HEK293 (cell line): ENCODE measurements around the gene C19orf12.
A peak's percentile ranks its signal among the peaks of the same experiment; 100 is the strongest.

ENCODE experiments used
- CTCF ChIA-PET: fragments of 350-600 bp; formaldehyde crosslinking; extraction: SDS; loops from one replicate; lab custom pipeline; 2021; ENCODE audit warnings: antibody characterized with exemption; lab: Yijun Ruan, JAX
- POLR2A ChIA-PET: fragments of 300-600 bp; formaldehyde crosslinking; extraction: SDS; loops from one replicate; lab custom pipeline; 2020; ENCODE audit warnings: antibody characterized with exemption, inconsistent platforms; lab: Yijun Ruan, JAX
- H3K27ac ChIP-seq: fragments of 200-500 bp; sonication (Bioruptor generic); 2 replicates; pipeline ENCODE4 v1.5.1; 2014; ENCODE audit warnings: low read depth, low read length, control low read depth, inconsistent platforms; ENCODE audit errors: extremely low read depth
- H3K36me3 ChIP-seq, 2 experiments: fragments of 200-500 bp in 1 of 2; sonication (Bioruptor generic) in 1 of 2; 1 replicate in 1 of 2; 2 replicates in 1 of 2; pipeline ENCODE4 v1.5.1; 2014 to 2017; ENCODE audit warnings: inconsistent platforms in 2 of 2, low read length in 2 of 2; ENCODE audit not compliant: control insufficient read depth in 2 of 2, insufficient read depth in 1 of 2
- H3K4me1 ChIP-seq: fragments of 200-500 bp; sonication (Bioruptor generic); 2 replicates; pipeline ENCODE4 v1.5.1; 2014; ENCODE audit warnings: mild to moderate bottlenecking, low read length, inconsistent platforms; ENCODE audit not compliant: control insufficient read depth, insufficient read depth
- H3K4me3 ChIP-seq: 2 replicates; pipeline ENCODE4 v1.5.1; 2011; ENCODE audit warnings: low read depth, mild to moderate bottlenecking, control low read depth, low read length, moderate library complexity
- H3K9me3 ChIP-seq: fragments of 200-500 bp; sonication (Bioruptor generic); 2 replicates; pipeline ENCODE4 v1.5.1; 2014; ENCODE audit warnings: low read depth, low read length, inconsistent platforms; ENCODE audit not compliant: control insufficient read depth, insufficient read depth
- FEZF1 ChIP-seq: fragments of 450-650 bp; formaldehyde crosslinking; IDR thresholded peaks from 2 replicates; pipeline ENCODE4 v1.5.1; 2016; ENCODE audit warnings: missing biosample characterization, missing genetic modification characterization
- KLF7 ChIP-seq: fragments of 450-650 bp; formaldehyde crosslinking; IDR thresholded peaks from 2 replicates; pipeline ENCODE4 v1.5.1; 2016; ENCODE audit warnings: missing biosample characterization, missing genetic modification characterization, borderline replicate concordance
- KLF9 ChIP-seq: fragments of 450-650 bp; formaldehyde crosslinking; IDR thresholded peaks from 2 replicates; pipeline ENCODE4 v1.5.1; 2016; ENCODE audit warnings: missing biosample characterization, missing genetic modification characterization, low read depth
- MYNN ChIP-seq: fragments of 450-650 bp; formaldehyde crosslinking; IDR thresholded peaks from 2 replicates; pipeline ENCODE4 v1.5.1; 2016; ENCODE audit warnings: missing biosample characterization, missing genetic modification characterization, borderline replicate concordance
- OVOL3 ChIP-seq: fragments of 450-650 bp; formaldehyde crosslinking; IDR thresholded peaks from 2 replicates; pipeline ENCODE4 v1.5.1; 2016; ENCODE audit warnings: missing biosample characterization, missing genetic modification characterization
- REPIN1 ChIP-seq: fragments of 450-650 bp; formaldehyde crosslinking; IDR thresholded peaks from 2 replicates; pipeline ENCODE4 v1.5.1; 2017; ENCODE audit warnings: missing biosample characterization, missing genetic modification characterization, low read depth
- SP2 ChIP-seq: fragments of 450-650 bp; formaldehyde crosslinking; IDR thresholded peaks from 2 replicates; pipeline ENCODE4 v1.5.1; 2016; ENCODE audit warnings: missing biosample characterization, missing genetic modification characterization
- SP7 ChIP-seq: fragments of 450-650 bp; formaldehyde crosslinking; IDR thresholded peaks from 2 replicates; pipeline ENCODE4 v1.5.1; 2016; ENCODE audit warnings: missing biosample characterization, missing genetic modification characterization
- ZBTB17 ChIP-seq: fragments of 450-650 bp; formaldehyde crosslinking; IDR thresholded peaks from 2 replicates; pipeline ENCODE4 v1.5.1; 2016; ENCODE audit warnings: missing biosample characterization, missing genetic modification characterization
- ZFP41 ChIP-seq: fragments of 450-650 bp; formaldehyde crosslinking; IDR thresholded peaks from 2 replicates; pipeline ENCODE4 v1.5.1; 2016; ENCODE audit warnings: missing biosample characterization, missing genetic modification characterization, borderline replicate concordance
- ZNF132 ChIP-seq: fragments of 450-650 bp; formaldehyde crosslinking; IDR thresholded peaks from 2 replicates; pipeline ENCODE4 v1.5.1; 2017; ENCODE audit warnings: missing biosample characterization, missing genetic modification characterization, borderline replicate concordance
- ZNF140 ChIP-seq: fragments of 450-650 bp; formaldehyde crosslinking; IDR thresholded peaks from 2 replicates; pipeline ENCODE4 v1.5.1; 2016; ENCODE audit warnings: missing biosample characterization, missing genetic modification characterization
- ZNF169 ChIP-seq: fragments of 450-650 bp; formaldehyde crosslinking; IDR thresholded peaks from 2 replicates; pipeline ENCODE4 v1.5.1; 2016; ENCODE audit warnings: missing biosample characterization, missing genetic modification characterization
- ZNF19 ChIP-seq: fragments of 450-650 bp; formaldehyde crosslinking; IDR thresholded peaks from 2 replicates; pipeline ENCODE4; 2016; ENCODE audit warnings: missing biosample characterization, missing genetic modification characterization, low read depth
- ZNF274 ChIP-seq, 2 experiments: fragments of 200-500 bp in 1 of 2; fragments of 450-650 bp in 1 of 2; sonication (Bioruptor generic) in 1 of 2; formaldehyde crosslinking in 1 of 2; IDR thresholded peaks; 2 replicates each; pipeline versions ENCODE4 v1.5.1 to v1.6.1; 2014 to 2016; ENCODE audit warnings: borderline replicate concordance in 1 of 2, inconsistent platforms in 1 of 2, low read length in 1 of 2, missing biosample characterization in 1 of 2, missing genetic modification characterization in 1 of 2
- ZNF350 ChIP-seq: fragments of 450-650 bp; formaldehyde crosslinking; IDR thresholded peaks from 2 replicates; pipeline ENCODE4 v1.5.0; 2017; ENCODE audit warnings: missing biosample characterization, mild to moderate bottlenecking, missing genetic modification characterization
- ZNF354C ChIP-seq: fragments of 450-650 bp; formaldehyde crosslinking; IDR thresholded peaks from 2 replicates; pipeline ENCODE4 v1.5.1; 2016; ENCODE audit warnings: missing biosample characterization, missing genetic modification characterization, low read depth, borderline replicate concordance
- ZNF426 ChIP-seq: fragments of 450-650 bp; formaldehyde crosslinking; IDR thresholded peaks from 2 replicates; pipeline ENCODE4 v1.5.1; 2017; ENCODE audit warnings: missing biosample characterization, missing genetic modification characterization, mild to moderate bottlenecking, inconsistent platforms, moderate library complexity
- ZNF521 ChIP-seq: fragments of 450-650 bp; formaldehyde crosslinking; IDR thresholded peaks from 2 replicates; pipeline ENCODE4 v1.5.1; 2017; ENCODE audit warnings: missing biosample characterization, mild to moderate bottlenecking, missing genetic modification characterization
- ZNF530 ChIP-seq: fragments of 450-650 bp; formaldehyde crosslinking; IDR thresholded peaks from 2 replicates; pipeline ENCODE4 v1.5.1; 2016; ENCODE audit warnings: low read depth, missing biosample characterization, missing genetic modification characterization
- ZNF544 ChIP-seq: fragments of 450-650 bp; formaldehyde crosslinking; IDR thresholded peaks from 2 replicates; pipeline ENCODE4 v1.5.0; 2017; ENCODE audit warnings: missing biosample characterization, missing genetic modification characterization
- ZNF571 ChIP-seq: fragments of 450-650 bp; formaldehyde crosslinking; IDR thresholded peaks from 2 replicates; pipeline ENCODE4 v1.5.0; 2017; ENCODE audit warnings: missing biosample characterization, missing genetic modification characterization
- ZNF596 ChIP-seq: fragments of 450-650 bp; IDR thresholded peaks from 2 replicates; pipeline ENCODE4 v1.5.0; 2018; ENCODE audit warnings: missing biosample characterization, mild to moderate bottlenecking, missing genetic modification characterization, moderate library complexity
- ZNF654 ChIP-seq: fragments of 450-650 bp; formaldehyde crosslinking; IDR thresholded peaks from 2 replicates; pipeline ENCODE4 v1.5.1; 2016; ENCODE audit warnings: low read depth, missing biosample characterization, missing genetic modification characterization
- ZNF660 ChIP-seq: fragments of 450-650 bp; IDR thresholded peaks from 2 replicates; pipeline ENCODE4 v1.5.1; 2018; ENCODE audit warnings: missing biosample characterization, mild to moderate bottlenecking, missing genetic modification characterization
- ZNF707 ChIP-seq: fragments of 450-650 bp; formaldehyde crosslinking; IDR thresholded peaks from 2 replicates; pipeline ENCODE4 v1.5.1; 2016; ENCODE audit warnings: missing biosample characterization, missing genetic modification characterization
- ZNF777 ChIP-seq: fragments of 450-650 bp; formaldehyde crosslinking; IDR thresholded peaks from 2 replicates; pipeline ENCODE4 v1.5.1; 2017; ENCODE audit warnings: missing biosample characterization, missing genetic modification characterization, borderline replicate concordance
- ZNF837 ChIP-seq: fragments of 450-650 bp; formaldehyde crosslinking; IDR thresholded peaks from 2 replicates; pipeline ENCODE4 v1.5.1; 2016; ENCODE audit warnings: missing biosample characterization, missing genetic modification characterization
- ZSCAN23 ChIP-seq: fragments of 450-650 bp; formaldehyde crosslinking; IDR thresholded peaks from 2 replicates; pipeline ENCODE4 v1.5.1; 2016; ENCODE audit warnings: missing biosample characterization, missing genetic modification characterization
- TF ChIP-seq, protein P1 (sequence below): fragments of 450-650 bp; formaldehyde crosslinking; IDR thresholded peaks from 2 replicates; pipeline ENCODE4 v1.5.1; 2016; ENCODE audit warnings: missing biosample characterization, missing genetic modification characterization
- TF ChIP-seq, protein P2 (sequence below): fragments of 450-650 bp; IDR thresholded peaks from 2 replicates; pipeline ENCODE4 v1.5.1; 2018; ENCODE audit warnings: missing biosample characterization, mild to moderate bottlenecking, missing genetic modification characterization

The C19orf12 gene

DNA sequence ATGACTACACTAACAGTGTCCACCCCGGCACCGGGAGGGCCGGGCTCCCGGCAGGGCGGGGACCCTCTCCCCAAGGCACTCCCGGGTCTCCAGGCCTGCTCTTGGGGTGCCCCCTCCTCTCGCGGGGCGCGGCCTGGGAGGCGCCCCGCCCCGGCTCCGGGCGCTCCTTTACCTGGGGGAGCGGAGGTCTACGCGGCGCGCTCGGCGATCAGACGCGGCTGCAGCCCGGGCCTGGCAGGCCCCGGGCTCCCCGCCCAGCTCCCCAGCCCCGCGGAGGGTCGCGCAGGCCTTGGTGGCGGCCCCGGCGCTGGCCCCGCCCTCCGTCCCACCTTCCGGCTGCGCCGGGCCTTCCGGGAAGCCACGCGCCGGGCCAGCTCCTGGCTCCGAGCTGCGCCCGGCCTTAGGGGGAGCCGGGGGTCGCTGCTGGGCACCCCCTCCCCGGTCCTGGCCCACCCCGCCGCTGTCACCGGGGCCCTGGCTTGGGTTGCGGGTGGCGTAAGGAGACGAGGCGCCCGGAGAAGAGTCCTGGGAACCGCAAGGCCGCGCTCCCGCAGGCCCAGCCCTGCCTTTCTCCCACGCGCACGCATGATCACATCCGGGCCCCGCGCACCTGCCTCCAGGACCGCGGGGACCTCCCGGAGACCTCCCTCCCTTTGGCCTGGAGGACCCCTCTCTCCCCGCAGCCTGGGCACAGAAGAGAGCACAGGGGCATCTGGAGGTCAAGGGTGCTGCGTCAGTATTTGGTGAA is at the start of gene C19orf12 (continued):
- TF ChIP-seq ZBTB17 (no peak), ZNF707 (tag by site-specific recombination) (no peak), ZNF596 (tag by site-specific recombination) (peak; percentile 54), ZNF169 (no peak)

DNA sequence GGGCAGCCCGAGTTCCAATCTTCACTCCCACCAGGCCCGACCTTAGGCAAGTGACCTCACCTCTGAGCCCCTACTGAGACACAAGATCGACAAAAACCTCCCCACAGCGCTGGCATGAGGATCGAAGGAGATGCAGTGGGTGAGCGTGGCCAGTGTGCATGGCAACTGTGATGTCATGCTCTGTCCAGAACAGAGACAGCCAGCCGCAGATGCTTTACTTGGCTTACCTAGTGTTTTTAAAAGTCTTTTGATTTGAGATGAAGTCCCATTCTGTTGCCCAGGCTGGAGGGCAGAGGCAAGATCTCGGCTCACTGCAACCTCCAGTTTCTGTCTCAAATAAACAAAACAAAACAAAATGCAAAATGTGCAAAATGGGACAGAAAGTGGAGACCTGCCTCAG is 49.3 kb upstream of the C19orf12 start:
- POLR2A ChIA-PET: no interaction called here
- CTCF ChIA-PET: interaction anchor here (0.7 to 1.8 kb wide), 3 partner anchors 22 to 886 kb away, joined by 3 to 10 read pairs (median 6); no protein-coding TSS in a partner anchor
- TF ChIP-seq ZNF521 (tag by site-specific recombination): no peak
- TF ChIP-seq ZNF274 (IDR thresholded peaks at IDR 0.05; ENCODE audit: low read length): no peak
- TF ChIP-seq ZNF274 (tag by site-specific recombination; IDR thresholded peaks at IDR 0.05; ENCODE audit: borderline replicate concordance): no peak
- TF ChIP-seq KLF9 (tag by site-specific recombination): no peak
- no peak for TF ChIP-seq ZNF571
- TF ChIP-seq ZNF777: no peak
- TF ChIP-seq ZNF654 (tag by site-specific recombination): no peak
- TF ChIP-seq OVOL3 (tag by site-specific recombination): no peak
- TF ChIP-seq ZNF426: no peak
- no peak for TF ChIP-seq SP2 (tag by site-specific recombination)
- no peak for TF ChIP-seq ZNF660 (tag by site-specific recombination)
- no peak for TF ChIP-seq ZNF354C (tag by site-specific recombination)
- TF ChIP-seq ZNF350 (tag by site-specific recombination): no peak
- TF ChIP-seq, protein P1, sequence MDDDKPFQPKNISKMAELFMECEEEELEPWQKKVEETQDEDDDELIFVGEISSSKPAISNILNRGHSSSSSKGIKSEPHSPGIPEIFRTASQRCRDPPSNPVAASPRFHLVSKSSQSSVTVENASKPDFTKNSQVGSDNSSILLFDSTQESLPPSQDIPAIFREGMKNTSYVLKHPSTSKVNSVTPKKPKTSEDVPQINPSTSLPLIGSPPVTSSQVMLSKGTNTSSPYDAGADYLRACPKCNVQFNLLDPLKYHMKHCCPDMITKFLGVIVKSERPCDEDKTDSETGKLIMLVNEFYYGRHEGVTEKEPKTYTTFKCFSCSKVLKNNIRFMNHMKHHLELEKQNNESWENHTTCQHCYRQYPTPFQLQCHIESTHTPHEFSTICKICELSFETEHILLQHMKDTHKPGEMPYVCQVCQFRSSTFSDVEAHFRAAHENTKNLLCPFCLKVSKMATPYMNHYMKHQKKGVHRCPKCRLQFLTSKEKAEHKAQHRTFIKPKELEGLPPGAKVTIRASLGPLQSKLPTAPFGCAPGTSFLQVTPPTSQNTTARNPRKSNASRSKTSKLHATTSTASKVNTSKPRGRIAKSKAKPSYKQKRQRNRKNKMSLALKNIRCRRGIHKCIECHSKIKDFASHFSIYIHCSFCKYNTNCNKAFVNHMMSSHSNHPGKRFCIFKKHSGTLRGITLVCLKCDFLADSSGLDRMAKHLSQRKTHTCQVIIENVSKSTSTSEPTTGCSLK (tag by site-specific recombination): no peak
- no peak for TF ChIP-seq ZNF140 (tag by site-specific recombination)
- no peak for TF ChIP-seq KLF7 (tag by site-specific recombination)
- no peak for TF ChIP-seq SP7 (tag by site-specific recombination)
- TF ChIP-seq ZNF132 (tag by site-specific recombination): no peak
- Histone ChIP-seq H3K27ac (no peak overlapping the region), H3K4me1 (no peaks in the 10 kb centered on the region), H3K9me3 (no peaks in the 10 kb centered on the region), H3K36me3 (no peaks in the 10 kb centered on the region), H3K4me3 (no peak overlapping the region)

DNA sequence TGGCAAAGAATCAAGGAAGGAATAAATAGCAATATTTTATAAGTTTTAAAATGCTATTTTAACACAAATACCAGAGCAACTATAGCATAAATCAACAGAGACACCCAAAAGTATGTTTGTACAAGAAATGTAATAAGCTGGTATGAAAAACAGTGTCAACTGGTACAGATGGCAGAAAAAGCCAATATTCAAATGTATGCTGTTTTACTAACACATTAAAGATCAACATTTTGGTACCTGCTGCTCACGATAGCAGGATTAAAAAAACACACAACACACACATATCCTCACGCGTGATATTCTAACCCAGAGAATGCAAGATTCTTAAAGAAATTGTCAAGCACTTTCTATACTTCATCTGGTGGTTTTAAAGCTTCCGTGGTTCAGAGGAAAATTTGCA is 48.1 kb upstream of the C19orf12 start:
- POLR2A ChIA-PET: no interaction called here
- CTCF ChIA-PET: interaction anchor here (0.9 to 10.9 kb wide), 4 partner anchors 9 to 110 kb away, joined by 3 to 138 read pairs (median 4); no protein-coding TSS in a partner anchor
- Histone ChIP-seq H3K4me1 (no peaks in the 10 kb centered on the region), H3K4me3 (no peak overlapping the region), H3K9me3 (no peaks in the 10 kb centered on the region), H3K36me3 (no peaks in the 10 kb centered on the region), H3K27ac (no peak overlapping the region)
- TF ChIP-seq ZNF19 (tag by site-specific recombination): no peak
- no peak for TF ChIP-seq MYNN (tag by site-specific recombination)
- no peak for TF ChIP-seq ZFP41
- no peak for TF ChIP-seq KLF7 (tag by site-specific recombination)
- TF ChIP-seq, protein P2, sequence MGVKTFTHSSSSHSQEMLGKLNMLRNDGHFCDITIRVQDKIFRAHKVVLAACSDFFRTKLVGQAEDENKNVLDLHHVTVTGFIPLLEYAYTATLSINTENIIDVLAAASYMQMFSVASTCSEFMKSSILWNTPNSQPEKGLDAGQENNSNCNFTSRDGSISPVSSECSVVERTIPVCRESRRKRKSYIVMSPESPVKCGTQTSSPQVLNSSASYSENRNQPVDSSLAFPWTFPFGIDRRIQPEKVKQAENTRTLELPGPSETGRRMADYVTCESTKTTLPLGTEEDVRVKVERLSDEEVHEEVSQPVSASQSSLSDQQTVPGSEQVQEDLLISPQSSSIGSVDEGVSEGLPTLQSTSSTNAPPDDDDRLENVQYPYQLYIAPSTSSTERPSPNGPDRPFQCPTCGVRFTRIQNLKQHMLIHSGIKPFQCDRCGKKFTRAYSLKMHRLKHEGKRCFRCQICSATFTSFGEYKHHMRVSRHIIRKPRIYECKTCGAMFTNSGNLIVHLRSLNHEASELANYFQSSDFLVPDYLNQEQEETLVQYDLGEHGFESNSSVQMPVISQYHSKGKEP (tag by site-specific recombination): no peak
- TF ChIP-seq ZNF530: no peak
- TF ChIP-seq REPIN1 (tag by site-specific recombination): no peak
- no peak for TF ChIP-seq ZNF837
- no peak for TF ChIP-seq ZNF544 (tag by site-specific recombination)
- TF ChIP-seq FEZF1: no peak
- no peak for TF ChIP-seq ZSCAN23 (tag by site-specific recombination)
